Lung (tissue), 12 donors: Measurements from ENCODE around the gene ADCY3. TPM values are rescaled to one million over a fixed set of nuclear protein-coding genes. Genes with fewer than 3 reads are reported as not detected.

Experiments used
- ATAC-seq: fragments of 200-7000 bp; cut with Tn5 transposase; one replicate; pipeline ENCODE4 v1.9.1; 2020; ENCODE audit warnings: moderate number of reproducible peaks; ENCODE audit not compliant: insufficient read depth, low FRiP score
- DNase-seq, 3 donors: peaks; one replicate each; pipeline ENCODE4 v3.0.0-alpha.2; 2013 to 2017
- H3K27ac ChIP-seq, 2 donors: one replicate each; pipeline ENCODE4 v1.5.1; 2013; ENCODE audit warnings: mild to moderate bottlenecking in 2 of 2, moderate library complexity in 2 of 2, control low read depth in 1 of 2, inconsistent platforms in 1 of 2, low read depth in 1 of 2, low read length in 1 of 2
- H3K27me3 ChIP-seq, 3 donors: one replicate each; pipeline ENCODE4 v1.5.1; 2013; ENCODE audit warnings: low read length in 2 of 3; ENCODE audit not compliant: control insufficient read depth in 3 of 3, insufficient read depth in 3 of 3
- H3K36me3 ChIP-seq, 4 donors: one replicate each; pipeline ENCODE4 v1.5.1; 2013; ENCODE audit warnings: low read length in 4 of 4, mild to moderate bottlenecking in 1 of 4, moderate library complexity in 1 of 4; ENCODE audit not compliant: control insufficient read depth in 4 of 4, insufficient read depth in 4 of 4
- H3K4me1 ChIP-seq, 5 donors: one replicate each; pipeline ENCODE4 v1.5.1; 2013; ENCODE audit warnings: low read length in 5 of 5, mild to moderate bottlenecking in 2 of 5, moderate library complexity in 1 of 5; ENCODE audit not compliant: control insufficient read depth in 5 of 5, insufficient read depth in 5 of 5
- H3K4me3 ChIP-seq: one replicate; pipeline ENCODE4 v1.5.1; 2013; ENCODE audit warnings: mild to moderate bottlenecking, control low read depth, moderate library complexity
- H3K9ac ChIP-seq, 2 donors: one replicate each; pipeline ENCODE4 v1.5.1; 2013; ENCODE audit warnings: low read length in 2 of 2, control low read depth in 1 of 2; ENCODE audit not compliant: insufficient read depth in 1 of 2
- H3K9me3 ChIP-seq, 4 donors: one replicate each; pipeline ENCODE4 v1.5.1; 2013; ENCODE audit warnings: low read length in 3 of 4, mild to moderate bottlenecking in 1 of 4, moderate library complexity in 1 of 4; ENCODE audit not compliant: control insufficient read depth in 4 of 4, insufficient read depth in 3 of 4
- CTCF ChIP-seq: IDR thresholded peaks from 2 replicates; pipeline ENCODE4 v1.5.1; 2012; ENCODE audit warnings: mild to moderate bottlenecking; ENCODE audit errors: control extremely low read depth, extremely low read depth
- WGBS, 2 donors: extraction: QIAGEN DNeasy Blood & Tissue Kit; methylation state at CpG; one replicate each; pipeline ENCODE4 v1.1.7; 2013; 5-methylcytosine and 5-hydroxymethylcytosine counted together
- polyA plus RNA-seq, 2 donors: library from polyadenylated mRNA; stranded (reverse); fragments of 200-250 nt; gene quantifications; one replicate each; pipeline ENCODE4 v1.2.1, GENCODE V29; 2013
- total RNA-seq, 2 donors: library from RNA; depleted of rRNA in 1 of 2; stranded (reverse); fragments of >200 nt in 1 of 2; gene quantifications; one replicate each; pipeline ENCODE4 v1.2.1, GENCODE V29; 2014 to 2021
- donor health status: control.
- donor health status: control.
- donor health status: Bipolar disorder and iron deficiency.
- donor health status: healthy.
- donor health status: DM: yes; HTN: yes; CAD: no.

Gene ADCY3
- total and polyA plus RNA-seq, 4 donors = 27.9 to 74.8 (median 45.8) TPM

- peaks cover 0 to 2% (median 0%) of the 10 kb centered on the region in 4 donors for H3K9me3 ChIP-seq
- 55 to 56% methylated on average over 6 of the region's 6 CpGs for WGBS, 2 donors
- ATAC-seq (peak; percentile 84), DNase-seq (peak; percentile 33 to 66 (median 39))
- no peaks in the 10 kb centered on the region for H3K36me3 ChIP-seq
- H3K27me3 ChIP-seq = no peaks in the 10 kb centered on the region
- H3K4me3 ChIP-seq = no peak overlapping the region
- H3K27ac ChIP-seq = peak overlapping the region in 1 of 2 donors; percentile 55
- H3K9ac ChIP-seq = no peak overlapping the region
- no peak for TF ChIP-seq CTCF
- peaks cover 0 to 4% (median 3%) of the 10 kb centered on the region in 5 donors for H3K4me1 ChIP-seq
Observed at GRCh38 chr2:24785671-24786321, 134.2 kb downstream of the ADCY3 start.

- ATAC-seq (no peak), DNase-seq (no peak)
- H3K4me1 ChIP-seq = peaks cover 0 to 2% (median under 1%) of the 10 kb centered on the region in 5 donors
- H3K9ac ChIP-seq = no peak overlapping the region
- no peak for TF ChIP-seq CTCF
- H3K27me3 ChIP-seq = no peaks in the 10 kb centered on the region
- no peaks in the 10 kb centered on the region for H3K36me3 ChIP-seq
- WGBS, 2 donors = 93 to 94% methylated on average over 3 of the region's 3 CpGs
- no peak overlapping the region for H3K27ac ChIP-seq
- peaks cover 0 to 2% (median 0%) of the 10 kb centered on the region in 4 donors for H3K9me3 ChIP-seq
- no peak overlapping the region for H3K4me3 ChIP-seq
Observed at GRCh38 chr2:24783641-24784040, 136.4 kb downstream of the ADCY3 start.

GRCh38 chr2:24779116-24779515, 140.9 kb downstream of the ADCY3 start:
- Histone ChIP-seq H3K4me1 (no peaks in the 10 kb centered on the region), H3K9ac (no peak overlapping the region), H3K27me3 (no peaks in the 10 kb centered on the region), H3K9me3 (peaks cover 0 to 2% (median 0%) of the 10 kb centered on the region in 4 donors), H3K36me3 (no peaks in the 10 kb centered on the region), H3K4me3 (no peak overlapping the region), H3K27ac (no peak overlapping the region)
- no peak for TF ChIP-seq CTCF
- peak in 1 of 3 donors; percentile 25 for DNase-seq
- 26 to 29% methylated on average over 2 of the region's 2 CpGs for WGBS, 2 donors
- ATAC-seq = no peak
